Stimulated activated CD8-positive, alpha-beta memory T cell treated with anti-CD3 and anti-CD28 coated beads, Interleukin-15, amount 100 ng/mL, for 24 hours (primary cell): ENCODE results near the gene SMG6.
"Not testable (repeated sequence)": the region's sequence is repeated elsewhere in the genome, so short reads cannot be mapped to it uniquely, and the experiment has no call there.

ENCODE experiments used
- DNase-seq: peaks from one replicate; pipeline ENCODE4 v3.0.0-alpha.2; 2020; ENCODE audit warnings: low read depth

The SMG6 gene

DNA sequence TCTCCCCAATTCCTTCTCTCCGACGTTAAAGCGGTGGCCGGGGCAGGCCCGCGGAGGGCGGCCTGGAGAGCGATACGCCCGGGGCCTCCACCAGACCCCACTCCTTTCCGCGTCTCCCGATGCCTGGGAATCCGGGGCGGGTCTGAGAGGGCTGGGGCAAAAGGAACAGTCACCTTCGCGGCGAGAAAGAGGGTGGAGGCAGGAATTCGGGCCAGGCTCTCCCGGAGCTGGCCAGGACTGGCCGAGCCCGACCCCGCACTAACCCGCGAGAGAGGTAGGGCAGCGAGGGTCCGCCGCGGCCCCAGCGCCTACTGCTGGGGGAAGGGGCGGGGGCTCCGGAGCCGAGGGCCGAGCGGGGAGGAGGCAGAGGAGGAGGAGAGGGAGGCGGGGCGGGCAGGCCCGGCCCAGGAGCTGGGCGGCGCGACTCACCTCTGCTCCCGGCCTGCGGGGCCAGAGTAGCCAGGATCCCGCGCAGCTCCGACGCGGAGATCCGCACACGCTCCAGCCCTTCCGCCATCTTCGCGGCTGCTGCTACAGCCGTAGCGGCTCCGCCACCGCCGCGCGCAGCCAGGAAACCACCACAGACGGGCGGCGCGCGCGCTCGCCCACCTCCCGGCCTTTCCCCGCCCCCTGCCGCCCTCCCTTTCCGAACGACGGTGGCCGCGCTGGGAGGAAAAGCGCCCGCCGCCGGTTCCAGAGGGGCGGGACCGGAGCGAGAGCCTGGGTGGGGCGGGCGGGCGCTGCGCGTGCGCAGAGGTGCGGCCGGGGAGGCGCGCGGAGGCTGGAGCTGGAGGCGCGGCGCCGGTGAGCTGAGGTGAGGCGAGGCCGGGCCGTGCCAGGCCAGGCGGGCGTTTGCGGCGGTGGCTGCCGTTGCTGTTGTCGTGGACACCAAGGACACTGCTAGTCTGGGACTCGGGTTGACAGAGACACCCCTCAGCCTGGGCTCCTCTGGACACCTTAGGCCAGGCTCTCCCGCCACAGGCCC is at the start of gene SMG6, which contains the start of gene SRR:
TSS of gene SMG6 (minus strand) at position 582 of the 985 bp plus-strand sequence. CDS start at position 517, 65 bp downstream.
TSS of gene SRR (plus strand) at position 747 of the 985 bp plus-strand sequence. CDS start 11,611 bp downstream, outside the sequence.
- peak; percentile 89 for DNase-seq

DNA sequence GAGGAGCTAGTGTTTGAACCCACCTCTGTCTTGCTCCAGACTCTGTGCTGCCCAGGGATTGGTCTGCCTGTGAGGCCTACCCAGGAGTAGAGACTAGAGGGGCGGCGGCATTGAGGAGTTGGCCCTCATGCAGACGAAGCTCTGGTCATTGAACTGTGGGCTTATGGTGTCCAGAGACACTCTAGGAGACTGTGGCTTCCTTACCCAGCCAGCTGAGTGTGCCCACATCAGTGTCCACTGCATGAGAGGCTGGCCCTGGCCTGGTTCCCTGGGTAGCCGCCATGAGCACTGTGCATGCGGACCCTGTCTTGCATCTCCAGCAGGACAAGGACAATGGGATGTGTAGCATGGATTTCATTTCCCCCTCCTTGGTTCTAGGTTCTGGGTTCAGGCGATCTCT is 47.7 kb upstream of the SMG6 start:
- DNase-seq, result no peak

DNA sequence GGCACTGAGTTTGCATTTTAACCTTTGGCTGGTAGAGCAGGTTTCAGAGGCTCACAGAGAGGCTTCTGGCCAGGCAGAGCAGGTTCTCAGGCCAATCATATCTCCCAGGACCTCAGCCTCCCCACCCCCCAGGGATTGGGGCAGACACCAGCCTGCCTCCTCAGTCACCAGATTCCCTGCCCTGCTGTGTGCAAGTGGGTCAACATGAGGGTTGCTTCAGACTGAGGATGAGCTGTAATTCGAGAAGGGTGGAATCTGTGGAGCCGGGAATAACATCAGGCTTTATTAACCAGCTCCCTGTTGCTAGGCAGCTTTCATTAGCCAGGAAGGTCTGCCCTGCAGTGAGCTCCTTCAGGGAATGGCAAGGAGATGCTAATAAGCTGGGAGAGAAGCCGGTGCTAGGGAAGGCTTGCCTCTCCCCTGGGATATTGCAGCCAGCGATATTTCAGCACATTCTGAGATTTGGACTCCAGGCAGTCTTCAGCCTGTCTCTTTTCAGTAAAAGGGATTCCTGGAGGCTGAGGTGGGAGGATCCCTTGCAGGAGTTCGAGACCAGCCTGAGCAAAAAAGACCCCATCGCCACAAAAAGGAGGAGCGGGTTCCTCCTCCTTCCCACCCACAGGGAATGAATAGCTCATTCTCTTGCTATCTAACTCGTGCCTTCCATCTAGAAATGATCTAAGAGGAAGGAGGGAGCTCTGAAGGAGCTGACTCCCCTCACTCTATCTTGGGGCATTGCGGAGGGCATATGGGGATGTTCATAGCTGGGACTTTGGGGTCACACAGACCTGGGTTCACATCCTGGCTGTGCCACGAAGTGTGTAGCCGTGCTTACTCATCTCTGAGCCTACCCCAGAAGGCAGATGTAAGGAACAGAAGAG is 44.5 kb upstream of the SMG6 start:
- DNase-seq, result no peak

DNA sequence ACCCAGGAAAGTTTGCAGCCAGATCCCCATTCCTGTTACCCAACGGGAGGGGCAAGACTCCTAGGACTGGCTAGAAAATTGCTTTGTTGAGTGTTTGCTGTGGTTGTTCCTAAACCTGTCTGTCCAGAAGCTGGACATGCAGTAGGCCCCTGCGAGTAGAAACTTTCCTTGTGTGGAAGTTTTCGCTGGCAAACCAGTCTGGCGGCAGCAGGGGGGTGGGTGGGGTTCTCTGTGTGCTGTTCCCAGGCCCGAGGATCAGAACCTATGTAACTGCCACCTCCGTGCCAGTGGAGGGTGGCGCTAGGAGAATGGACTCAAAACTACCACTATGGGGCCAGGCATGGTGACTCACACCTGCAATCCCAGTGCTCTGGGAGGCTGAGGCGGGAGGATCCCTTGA is 42.9 kb upstream of the SMG6 start:
- no peak for DNase-seq

DNA sequence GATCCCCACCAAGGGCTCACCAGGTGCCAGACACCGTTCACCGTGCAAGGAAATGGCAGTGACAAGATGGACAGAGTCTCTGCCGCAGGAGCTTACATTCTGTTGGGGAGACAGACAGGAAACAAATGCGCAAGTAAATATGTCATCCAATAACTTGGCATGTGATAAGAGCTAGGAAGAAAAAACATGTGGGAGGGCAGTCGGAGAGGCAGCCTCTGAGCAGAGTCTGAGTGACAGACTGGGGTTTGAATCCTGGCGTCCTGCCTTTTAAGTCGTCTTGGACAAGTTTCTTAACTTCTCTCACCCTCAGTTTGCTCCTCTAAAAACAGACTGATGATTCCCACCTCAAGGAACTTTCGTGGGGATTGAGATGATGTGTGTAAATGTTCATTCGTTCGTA is 40.9 kb upstream of the SMG6 start:
- no peak for DNase-seq

DNA sequence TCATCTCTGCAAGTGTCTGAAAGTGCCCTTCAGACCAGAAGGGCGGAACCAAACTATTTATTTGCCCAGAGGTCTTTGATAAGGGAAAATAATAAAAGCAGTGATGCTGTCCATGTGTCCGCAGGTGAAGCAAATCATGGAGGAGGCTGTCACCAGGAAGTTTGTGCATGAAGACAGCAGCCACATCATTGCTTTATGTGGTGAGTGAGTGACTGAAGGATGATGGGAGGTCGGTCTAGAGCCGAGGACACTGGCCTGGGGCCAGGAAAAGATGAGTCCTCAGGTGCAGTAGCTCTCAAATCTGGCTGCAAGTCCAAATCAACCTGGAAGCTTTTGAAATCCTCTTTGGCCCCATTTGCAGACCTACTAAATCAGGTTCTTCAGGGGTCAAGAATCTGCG is 39.8 kb upstream of the SMG6 start:
- no peak for DNase-seq

DNA sequence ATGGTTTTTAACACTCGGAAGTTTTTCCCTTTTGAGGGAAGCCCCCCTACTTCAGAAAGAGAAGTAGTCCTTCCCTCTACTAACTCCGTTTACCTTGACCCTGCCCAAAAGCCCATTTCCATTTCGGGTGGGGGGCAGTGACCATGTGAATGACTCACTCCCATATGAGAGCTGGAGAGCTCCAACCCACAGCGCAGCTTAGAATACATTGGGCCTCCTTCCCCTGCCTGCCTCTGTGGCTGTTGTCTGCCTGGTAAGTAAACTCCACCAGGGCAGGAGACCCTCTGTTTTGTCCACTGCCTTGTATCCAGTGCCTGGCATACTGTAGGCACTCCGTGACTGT is 34.7 kb upstream of the SMG6 start:
- DNase-seq, result no peak

DNA sequence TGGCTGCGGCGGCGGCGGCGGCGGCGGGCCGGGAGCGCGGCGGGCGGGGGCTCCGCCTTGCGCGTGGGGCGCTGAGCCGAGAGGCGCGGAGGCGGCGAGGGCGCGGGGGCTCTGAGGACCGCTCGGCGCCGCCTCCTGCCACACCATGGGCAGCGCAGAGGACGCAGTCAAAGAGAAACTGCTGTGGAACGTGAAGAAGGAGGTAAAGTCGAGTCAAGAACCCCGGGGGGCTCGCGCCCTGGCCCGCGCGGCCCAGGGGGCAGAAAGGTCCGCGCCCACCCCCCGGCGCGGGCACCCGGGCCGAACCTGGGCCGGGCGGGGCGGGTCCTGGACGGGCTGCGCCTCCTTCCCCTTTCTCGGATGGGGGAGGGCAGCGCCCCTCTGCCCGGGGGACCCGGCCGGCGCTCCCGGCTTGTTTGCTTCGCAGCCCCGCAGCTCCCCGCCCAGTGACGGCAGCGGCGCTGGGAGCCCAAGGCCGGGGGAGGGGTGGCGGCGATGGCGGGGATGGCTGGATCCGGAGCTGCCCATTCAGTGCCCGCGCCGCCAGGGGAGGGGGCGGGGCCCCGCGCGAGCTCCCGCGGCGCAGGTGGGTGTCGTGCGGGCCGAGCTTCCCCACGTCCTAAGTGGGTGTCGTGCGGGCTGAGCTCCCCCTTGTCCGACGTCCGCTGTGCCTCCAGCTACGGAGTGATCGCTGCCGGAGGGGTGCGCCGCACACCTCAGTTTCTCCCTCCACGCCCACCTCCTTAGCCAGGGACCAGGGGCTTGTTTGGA is 34.1 kb upstream of the SMG6 start:
- peak; percentile 8 for DNase-seq

DNA sequence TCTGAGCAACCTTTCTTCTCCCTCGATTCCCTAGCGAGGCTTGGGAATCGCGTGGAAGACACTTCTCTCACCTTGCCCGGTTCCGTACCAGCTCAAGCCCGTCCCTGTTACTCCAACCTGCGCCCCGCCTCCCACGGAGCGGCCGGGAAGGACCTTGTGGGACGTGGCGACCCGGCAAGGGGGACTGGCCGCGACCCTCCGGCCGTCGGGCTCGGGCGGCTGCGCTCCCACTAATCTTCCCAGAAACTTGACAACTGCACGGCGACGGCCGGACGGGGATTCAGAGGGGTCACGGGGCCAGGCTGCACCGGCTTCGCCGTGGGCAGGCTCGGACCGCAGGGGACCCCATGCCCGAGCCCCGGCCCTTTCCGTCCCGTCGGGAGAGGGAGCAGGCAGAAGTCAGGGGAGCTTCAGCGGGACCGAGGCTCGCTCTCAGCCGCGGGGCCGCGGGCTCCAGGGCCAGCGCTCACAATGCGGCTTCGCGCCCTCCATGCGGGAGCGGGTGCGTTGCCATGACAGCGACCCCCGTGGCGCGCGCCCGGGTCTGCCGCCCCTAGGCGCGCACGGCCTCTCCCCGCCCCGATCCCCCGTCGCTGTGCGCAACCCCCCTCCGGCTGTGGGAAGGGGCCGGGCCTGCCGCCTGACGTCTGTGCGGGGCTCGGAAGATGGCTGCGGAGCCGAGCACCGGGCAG is 33.4 kb upstream of the SMG6 start, which contains the start of gene SGSM2:
TSS of gene SGSM2 (plus strand) at position 650 of the 692 bp plus-strand sequence. CDS start 188 bp downstream, outside the sequence.
- DNase-seq, result peak; percentile 41

DNA sequence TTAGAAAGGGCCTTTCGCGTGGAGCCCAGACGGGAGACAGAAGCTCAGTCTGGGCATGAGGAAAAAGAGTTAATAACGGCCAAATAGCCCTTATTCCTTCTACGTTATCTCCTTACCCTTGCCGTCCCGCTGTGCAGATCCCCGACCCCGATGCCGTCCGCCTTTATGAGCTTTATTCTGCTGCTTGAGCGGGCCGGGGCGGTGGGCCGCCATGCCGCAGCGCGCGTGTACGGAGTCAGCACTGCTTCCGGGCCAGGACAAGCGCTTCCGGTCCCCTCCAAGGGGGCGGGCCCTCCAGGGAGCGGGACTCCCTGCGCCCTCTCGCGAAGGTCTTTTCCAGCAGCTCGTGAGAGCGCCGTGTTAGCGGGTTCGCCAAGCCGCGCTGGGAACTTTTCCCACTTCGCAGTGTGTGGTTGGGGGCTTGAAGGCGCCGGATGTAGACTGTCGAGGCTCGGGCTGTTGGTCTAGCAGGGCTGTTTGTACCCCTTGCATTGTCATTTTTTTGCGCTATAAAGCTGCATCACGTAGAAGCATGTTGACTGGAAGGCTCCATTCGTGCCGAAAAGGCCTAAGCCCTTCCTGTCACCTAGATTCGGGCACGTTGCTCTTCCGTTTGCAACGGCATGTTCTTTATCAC is 32.7 kb upstream of the SMG6 start, which contains the start of gene TSR1:
TSS of gene TSR1 (minus strand) at position 243 of the 637 bp plus-strand sequence. CDS start at position 213, 30 bp downstream.
- peak; percentile 68 for DNase-seq

DNA sequence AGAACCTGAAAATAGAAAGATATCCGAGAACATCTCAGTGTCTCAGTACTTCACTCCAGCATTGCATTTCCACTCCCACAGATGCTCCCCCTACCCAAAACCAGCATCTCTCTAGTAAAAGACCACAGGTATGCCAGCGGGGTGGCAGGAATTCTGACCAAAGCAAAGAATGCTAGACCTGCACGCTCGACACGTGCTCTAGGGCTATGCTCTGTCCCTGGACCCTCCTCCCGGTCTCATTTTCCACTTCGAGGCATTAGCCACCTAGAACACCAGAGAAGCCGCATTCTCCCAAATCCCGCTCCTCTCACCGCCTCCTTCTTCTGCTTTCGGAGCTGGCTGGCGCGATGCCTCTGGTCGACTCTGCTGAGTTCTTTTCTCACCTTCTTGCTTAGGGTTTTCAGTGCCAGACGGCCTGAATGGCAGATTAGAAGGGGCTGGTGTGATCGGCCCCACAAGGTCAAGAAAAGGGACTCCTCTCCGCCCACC is 32.2 kb upstream of the SMG6 start:
- DNase-seq, result no peak

DNA sequence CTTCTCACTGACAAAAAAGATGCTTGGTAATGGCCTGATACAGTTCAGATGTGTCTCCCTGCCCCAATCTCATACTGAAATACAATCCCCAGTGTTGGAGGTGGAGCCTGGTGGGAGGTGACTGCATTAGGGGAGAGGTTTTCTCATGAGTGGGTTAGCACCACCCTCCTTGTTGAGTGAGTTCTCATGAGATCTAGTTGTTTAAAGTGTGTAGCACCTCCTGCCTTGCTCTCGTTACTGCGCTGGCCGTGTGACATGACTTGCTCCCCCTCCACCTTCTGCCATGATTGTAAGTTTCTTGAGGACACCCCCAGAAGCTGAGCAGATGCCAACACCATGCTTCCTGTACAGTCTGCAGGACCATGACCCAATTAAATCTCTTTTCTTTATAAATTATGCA is 27.7 kb upstream of the SMG6 start:
- DNase-seq, result no peak

DNA sequence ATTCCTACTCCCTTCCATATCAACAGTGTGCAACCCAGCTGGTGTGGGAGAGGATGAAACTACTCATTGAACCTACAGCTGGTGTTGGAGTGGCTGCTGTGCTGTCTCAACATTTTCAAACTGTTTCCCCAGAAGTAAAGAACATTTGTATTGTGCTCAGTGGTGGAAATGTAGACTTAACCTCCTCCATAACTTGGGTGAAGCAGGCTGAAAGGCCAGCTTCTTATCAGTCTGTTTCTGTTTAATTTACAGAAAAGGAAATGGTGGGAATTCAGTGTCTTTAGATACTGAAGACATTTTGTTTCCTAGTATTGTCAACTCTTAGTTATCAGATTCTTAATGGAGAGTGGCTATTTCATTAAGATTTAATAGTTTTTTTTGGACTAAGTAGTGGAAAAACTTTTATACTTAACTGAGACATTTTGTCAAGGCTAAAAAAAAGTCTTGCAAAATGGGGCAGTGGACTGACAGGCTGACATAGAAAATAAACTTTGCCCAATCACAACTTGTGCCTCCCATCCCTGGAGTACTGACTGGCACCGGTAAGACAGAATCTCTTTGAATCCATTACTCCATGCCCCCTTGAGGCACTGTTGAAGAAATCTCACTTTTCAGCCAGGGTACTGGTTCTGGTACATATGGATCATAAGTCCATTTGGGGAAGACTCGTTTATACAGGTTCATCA is 20.2 kb upstream of the SMG6 start:
- no peak for DNase-seq

DNA sequence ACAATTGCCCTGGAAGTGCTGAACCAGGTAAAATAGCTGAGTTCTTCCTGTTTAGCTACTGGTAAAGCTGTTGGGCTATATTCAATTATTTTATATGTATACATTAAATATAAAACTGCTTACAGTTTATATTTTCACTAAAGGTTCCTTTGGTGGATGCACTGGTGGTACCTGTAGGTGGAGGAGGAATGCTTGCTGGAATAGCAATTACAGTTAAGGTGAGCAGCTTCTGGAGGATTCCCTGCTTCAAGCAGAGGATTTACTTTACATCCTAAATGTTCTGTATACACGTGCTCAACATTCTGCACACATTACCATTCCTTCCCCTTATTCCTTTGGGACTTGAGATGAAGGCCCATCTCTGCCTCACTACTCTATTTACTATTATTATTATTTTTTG is 17.8 kb upstream of the SMG6 start:
- DNase-seq, result no peak

DNA sequence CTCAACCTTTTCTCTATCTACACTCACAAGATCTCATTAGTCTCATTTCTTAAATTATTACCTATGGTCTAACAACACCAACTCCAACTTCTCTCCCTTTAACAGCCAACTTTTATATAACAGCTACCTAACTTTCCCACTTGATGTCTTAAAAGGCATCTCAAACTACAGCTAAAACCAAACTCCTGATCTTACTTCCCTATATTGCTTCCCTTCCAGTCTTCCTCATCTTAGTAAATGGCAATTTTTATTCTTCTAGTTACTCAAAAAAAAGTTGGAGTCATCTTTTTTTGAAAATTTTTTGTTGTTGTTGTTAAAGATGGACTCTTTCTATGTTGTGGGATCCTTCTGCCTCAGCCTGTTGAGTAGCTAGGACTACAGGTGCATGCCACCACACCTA is 15.5 kb upstream of the SMG6 start:
- no peak for DNase-seq

DNA sequence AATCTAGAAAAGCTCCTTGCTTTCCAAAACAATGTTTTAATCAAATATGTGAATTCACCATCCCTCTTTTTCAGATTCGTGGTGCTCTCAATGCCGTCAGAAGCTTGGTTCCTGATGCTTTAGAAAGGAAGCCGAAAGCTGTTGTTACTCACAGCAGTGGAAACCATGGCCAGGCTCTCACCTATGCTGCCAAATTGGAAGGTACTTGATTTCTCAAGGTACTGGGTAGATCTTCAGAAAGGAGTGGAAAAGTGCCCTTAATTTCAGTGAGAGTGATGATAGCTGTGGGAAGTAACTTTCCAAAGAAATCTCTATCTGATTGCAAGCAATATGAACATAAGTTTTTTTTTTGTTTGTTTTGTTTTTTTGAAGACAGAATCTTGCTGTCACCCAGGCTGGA is 14.2 kb upstream of the SMG6 start:
- DNase-seq, result no peak

DNA sequence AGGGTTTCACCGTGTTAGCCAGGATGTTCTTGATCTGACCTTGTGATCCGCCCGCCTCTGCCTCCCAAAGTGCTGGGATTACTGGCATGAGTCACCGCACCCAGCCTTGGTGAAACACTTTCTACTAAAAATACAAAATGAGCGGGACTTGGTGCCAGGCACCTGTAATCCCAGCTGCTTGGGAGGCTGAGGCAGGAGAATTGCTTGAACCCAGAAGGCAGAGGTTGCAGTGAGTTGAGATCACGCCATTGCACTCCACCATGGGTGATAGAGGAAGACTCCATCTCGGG is 13.3 kb upstream of the SMG6 start:
- not testable (repeated sequence) for DNase-seq

DNA sequence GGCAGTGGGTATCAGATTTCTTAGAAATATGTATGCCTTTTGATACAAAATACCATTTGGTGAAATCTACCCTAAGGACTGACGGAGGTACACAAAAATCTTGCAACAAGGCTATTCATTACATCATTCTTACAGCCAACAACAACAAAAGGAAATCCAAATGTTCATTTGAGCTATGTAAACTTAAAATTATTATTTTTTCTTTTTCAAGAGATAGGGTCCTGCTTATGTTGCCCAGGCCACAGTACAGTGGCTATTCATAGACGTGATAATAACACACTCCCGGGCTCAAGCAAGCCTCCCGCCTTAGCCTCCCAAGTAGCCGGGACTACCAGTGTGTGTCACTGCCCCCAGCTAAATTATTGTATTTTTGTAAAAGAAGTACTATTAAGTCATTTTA is 9.2 kb upstream of the SMG6 start:
- DNase-seq, result no peak

DNA sequence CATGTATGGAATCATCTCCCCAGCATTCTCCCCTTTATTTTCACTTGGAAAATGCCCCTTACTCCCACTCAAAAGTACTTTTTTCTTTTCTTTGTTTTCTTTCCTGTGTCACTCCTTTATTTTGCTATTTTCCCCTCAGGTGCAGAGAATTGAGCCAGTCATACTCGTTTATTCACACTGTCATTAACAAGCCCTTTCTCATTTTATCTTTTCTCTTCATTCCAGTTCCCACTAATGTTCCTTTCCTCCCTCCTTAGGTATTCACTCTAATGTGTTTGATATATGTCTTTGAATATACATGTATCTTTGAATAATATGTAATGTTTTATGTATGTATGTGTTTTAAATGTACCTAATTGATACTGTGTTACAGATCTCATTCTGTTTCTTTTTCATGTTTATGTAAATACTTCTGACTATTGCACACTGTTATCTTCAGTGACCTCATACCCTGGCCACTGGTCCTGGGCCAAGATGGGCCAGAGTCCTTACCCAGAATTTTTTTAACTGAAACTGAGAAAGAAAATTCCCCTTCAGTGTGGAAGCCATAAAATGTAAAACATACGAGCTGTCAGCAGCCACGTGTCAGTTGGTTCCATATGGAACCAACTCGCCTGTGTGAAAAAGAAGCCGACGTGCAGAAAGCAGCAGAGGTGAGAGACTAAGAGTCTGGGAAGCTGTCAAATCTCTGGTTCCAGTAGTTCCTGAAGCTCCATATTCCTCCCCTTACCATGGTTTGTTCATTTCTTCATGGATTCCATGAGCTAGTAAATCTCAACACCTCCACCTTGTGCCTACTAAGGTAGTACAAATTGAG is 6.0 kb upstream of the SMG6 start:
- DNase-seq, result no peak
